Parathyroid adenoma (tissue), 2 donors: ENCODE results near the gene ECE1.

Experiments
- H2AFZ ChIP-seq: fragments of 300-600 bp; sonication (generic); one replicate; pipeline ENCODE4 v1.7.0; 2017; ENCODE audit warnings: antibody characterized with exemption, mild to moderate bottlenecking
- H3K27ac ChIP-seq: fragments of 300-600 bp; sonication (generic); one replicate; pipeline ENCODE4 v1.7.0; 2017
- H3K27me3 ChIP-seq: fragments of 300-600 bp; sonication (generic); one replicate; pipeline ENCODE4 v1.7.0; 2017; ENCODE audit warnings: low read length; ENCODE audit not compliant: control insufficient read depth, insufficient read depth
- H3K36me3 ChIP-seq: fragments of 300-600 bp; sonication (generic); one replicate; pipeline ENCODE4 v1.7.0; 2017; ENCODE audit warnings: low read length; ENCODE audit not compliant: control insufficient read depth, insufficient read depth
- H3K4me1 ChIP-seq: fragments of 300-600 bp; sonication (generic); one replicate; pipeline ENCODE4 v1.7.0; 2017; ENCODE audit warnings: control low read depth
- H3K4me2 ChIP-seq: fragments of 300-600 bp; sonication (generic); one replicate; pipeline ENCODE4 v1.7.0; 2017; ENCODE audit warnings: low read length
- H3K4me3 ChIP-seq: fragments of 300-600 bp; sonication (generic); one replicate; pipeline ENCODE4 v1.7.0; 2017; ENCODE audit warnings: low read depth, low read length
- H3K79me2 ChIP-seq: fragments of 300-600 bp; sonication (generic); one replicate; pipeline ENCODE4 v1.7.0; 2017; ENCODE audit warnings: control low read depth
- H3K9ac ChIP-seq: fragments of 300-600 bp; sonication (generic); one replicate; pipeline ENCODE4 v1.7.0; 2017; ENCODE audit warnings: mild to moderate bottlenecking
- H3K9me3 ChIP-seq: fragments of 300-600 bp; sonication (generic); one replicate; pipeline ENCODE4 v1.7.0; 2017; ENCODE audit warnings: low read length; ENCODE audit not compliant: control insufficient read depth
- TF ChIP-seq, protein P1 (sequence below): fragments of 300-600 bp; sonication (generic); IDR thresholded peaks from one replicate; pipeline ENCODE4 v1.7.0; 2017; ENCODE audit warnings: antibody characterized with exemption, mild to moderate bottlenecking
- donor health status: primary hyperparathyroidism.

Gene ECE1

DNA sequence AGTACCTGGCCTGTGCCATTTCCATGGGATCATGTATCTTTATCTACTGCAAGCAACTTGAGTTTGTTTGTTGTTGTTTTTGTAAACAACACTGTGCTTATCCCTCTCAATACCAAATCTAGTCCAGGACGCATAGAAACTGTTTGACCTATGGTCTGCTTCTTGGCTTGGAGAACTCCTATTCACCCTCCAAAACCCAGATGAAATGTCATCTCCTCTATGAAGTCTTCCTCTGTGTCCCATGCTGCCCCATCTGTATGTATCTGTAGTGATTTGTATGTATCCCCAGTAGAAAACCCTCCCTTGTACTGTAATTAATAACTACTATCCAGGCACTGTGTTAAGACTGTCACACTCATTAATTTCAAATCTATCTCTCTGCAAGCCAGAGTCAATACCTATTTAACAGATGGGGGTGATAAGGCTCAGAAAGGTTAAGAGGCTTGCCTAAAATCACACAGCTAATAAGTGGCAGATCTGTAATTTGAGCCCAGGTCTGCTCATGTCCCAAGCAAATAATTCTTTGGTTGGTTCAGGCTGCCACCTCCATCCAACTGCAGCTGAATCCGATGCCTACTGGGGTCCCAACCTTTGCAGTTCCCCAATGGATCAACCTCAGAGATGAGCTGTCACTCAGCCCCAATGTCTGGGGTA, 24.6 kb upstream of the ECE1 start:
- Histone ChIP-seq H3K9me3 (no peaks in the 10 kb centered on the region), H3K27me3 (no peaks in the 10 kb centered on the region), H3K9ac (no peak overlapping the region), H3K79me2 (peaks cover 46% of the 10 kb centered on the region), H3K4me2 (no peak overlapping the region), H3K4me3 (no peak overlapping the region), H2AFZ (no peak overlapping the region), H3K36me3 (no peaks in the 10 kb centered on the region), H3K4me1 (peaks cover 12% of the 10 kb centered on the region), H3K27ac (no peak overlapping the region)
- TF ChIP-seq, protein P1, sequence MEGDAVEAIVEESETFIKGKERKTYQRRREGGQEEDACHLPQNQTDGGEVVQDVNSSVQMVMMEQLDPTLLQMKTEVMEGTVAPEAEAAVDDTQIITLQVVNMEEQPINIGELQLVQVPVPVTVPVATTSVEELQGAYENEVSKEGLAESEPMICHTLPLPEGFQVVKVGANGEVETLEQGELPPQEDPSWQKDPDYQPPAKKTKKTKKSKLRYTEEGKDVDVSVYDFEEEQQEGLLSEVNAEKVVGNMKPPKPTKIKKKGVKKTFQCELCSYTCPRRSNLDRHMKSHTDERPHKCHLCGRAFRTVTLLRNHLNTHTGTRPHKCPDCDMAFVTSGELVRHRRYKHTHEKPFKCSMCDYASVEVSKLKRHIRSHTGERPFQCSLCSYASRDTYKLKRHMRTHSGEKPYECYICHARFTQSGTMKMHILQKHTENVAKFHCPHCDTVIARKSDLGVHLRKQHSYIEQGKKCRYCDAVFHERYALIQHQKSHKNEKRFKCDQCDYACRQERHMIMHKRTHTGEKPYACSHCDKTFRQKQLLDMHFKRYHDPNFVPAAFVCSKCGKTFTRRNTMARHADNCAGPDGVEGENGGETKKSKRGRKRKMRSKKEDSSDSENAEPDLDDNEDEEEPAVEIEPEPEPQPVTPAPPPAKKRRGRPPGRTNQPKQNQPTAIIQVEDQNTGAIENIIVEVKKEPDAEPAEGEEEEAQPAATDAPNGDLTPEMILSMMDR = no peak

DNA sequence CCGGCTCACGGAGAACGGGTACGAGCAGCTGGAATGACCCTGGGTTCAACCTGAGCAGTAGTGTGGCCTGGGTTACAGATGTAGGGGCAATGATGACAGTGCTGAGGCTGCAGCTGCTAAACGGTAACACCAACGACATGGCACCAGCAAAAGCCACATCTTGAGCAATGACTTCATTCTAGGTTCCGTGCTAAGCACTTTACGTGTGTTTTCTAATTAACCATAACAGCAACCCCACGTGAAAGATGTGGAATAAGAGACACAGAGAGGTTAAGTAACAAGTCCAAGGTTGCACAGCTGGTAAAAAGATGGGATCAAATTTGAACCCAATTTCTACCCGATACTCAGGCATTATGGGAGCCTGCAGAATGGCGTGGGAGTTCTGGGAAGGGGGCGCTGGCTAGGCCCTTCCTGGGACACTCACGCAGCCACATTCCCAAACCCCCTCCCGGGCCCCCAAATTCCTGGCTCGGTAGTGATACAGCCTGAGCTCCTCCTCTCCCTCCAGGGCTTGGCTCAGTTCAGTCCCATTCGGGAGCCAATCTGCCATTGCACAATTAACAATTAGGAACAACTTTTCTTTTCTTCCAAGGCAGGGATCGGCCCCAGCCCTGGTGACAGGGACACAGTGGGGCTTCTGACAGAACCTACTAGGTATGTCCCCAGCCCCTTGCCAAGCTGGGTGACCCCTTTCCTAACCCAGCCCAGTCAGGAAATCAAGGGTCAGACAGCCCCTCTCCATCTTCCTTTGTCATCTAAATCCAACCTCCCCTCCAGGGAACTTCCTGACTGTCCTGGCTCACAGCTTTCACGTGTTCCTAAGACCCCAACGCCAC, 23.8 kb upstream of the ECE1 start:
- H3K9ac ChIP-seq = no peak overlapping the region
- TF ChIP-seq, protein P1 = no peak
- H3K4me2 ChIP-seq = no peak overlapping the region
- no peaks in the 10 kb centered on the region for H3K36me3 ChIP-seq
- H3K9me3 ChIP-seq = no peaks in the 10 kb centered on the region
- no peak overlapping the region for H3K27ac ChIP-seq
- no peak overlapping the region for H3K4me3 ChIP-seq
- peaks cover 10% of the 10 kb centered on the region for H3K4me1 ChIP-seq
- no peak overlapping the region for H2AFZ ChIP-seq
- no peaks in the 10 kb centered on the region for H3K27me3 ChIP-seq
- H3K79me2 ChIP-seq = peaks cover 42% of the 10 kb centered on the region

DNA sequence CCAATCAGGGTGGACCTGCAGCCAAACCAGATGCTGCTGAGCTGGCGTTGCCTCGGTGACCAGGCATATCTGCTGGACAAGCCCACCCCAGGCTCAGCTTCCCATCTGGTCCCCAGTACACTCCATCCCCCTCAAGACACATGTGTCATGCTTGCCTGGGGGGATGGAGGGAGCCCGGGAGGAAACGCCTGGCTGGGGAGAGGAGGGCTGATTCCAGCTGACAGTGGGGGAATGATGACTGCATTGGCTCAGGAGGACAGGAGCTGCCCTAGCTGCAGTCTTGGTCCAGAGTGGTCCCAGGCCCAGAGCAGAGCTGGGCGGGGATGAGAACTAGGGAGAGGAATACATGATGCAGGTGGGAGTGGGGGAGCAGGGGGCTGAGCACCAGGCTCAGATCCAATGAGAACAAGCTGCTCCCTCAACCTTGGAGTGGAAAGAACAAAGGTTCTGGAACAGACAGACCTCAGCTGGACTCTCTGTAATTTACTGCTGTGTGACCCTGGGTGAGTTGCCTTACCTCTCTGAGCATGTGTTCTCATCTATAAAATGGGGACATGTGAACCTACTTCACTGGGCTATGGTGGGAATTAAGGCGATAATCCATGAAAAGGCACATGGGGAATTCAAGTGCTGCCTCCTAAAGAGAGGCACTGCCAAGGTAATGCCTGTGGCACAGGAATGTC, 23.1 kb upstream of the ECE1 start:
- Histone ChIP-seq H3K4me3 (no peak overlapping the region), H3K27me3 (no peaks in the 10 kb centered on the region), H3K4me1 (peaks cover 7% of the 10 kb centered on the region), H3K36me3 (no peaks in the 10 kb centered on the region), H3K9ac (no peak overlapping the region), H3K9me3 (no peaks in the 10 kb centered on the region), H3K79me2 (peaks cover 39% of the 10 kb centered on the region), H2AFZ (no peak overlapping the region), H3K27ac (no peak overlapping the region), H3K4me2 (no peak overlapping the region)
- TF ChIP-seq, protein P1 = no peak

DNA sequence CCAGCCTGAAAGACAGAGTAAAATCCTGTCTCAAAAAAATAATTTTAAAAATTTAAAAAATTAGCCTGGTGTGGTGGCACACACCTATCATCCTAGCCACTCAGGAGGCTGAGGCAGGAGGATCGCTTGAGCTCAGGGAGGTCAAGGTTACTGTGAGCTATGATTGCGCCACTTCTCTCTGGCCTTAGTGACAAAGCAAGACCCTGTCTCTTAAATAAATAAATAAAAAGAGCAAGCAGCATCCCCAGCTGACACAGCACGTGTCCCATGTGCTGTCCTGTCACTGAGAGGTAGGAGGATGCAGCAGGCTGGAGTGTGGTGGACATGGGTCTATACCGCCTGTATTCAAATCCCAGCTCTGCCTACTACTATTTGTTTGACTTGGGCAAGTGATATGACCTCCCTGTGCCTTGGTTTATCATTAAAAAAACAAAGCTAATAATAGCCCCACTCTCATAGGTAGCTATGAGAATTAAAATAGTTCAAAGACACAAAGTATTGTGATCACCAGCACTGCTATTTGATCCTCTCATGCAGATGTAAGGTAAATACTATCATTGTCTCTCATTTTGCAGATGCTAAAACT, 22.2 kb upstream of the ECE1 start:
- Histone ChIP-seq H3K79me2 (peaks cover 35% of the 10 kb centered on the region), H3K9ac (no peak overlapping the region), H3K9me3 (no peaks in the 10 kb centered on the region), H3K4me3 (no peak overlapping the region), H3K4me1 (peaks cover 5% of the 10 kb centered on the region), H3K27ac (no peak overlapping the region), H3K4me2 (no peak overlapping the region), H3K27me3 (no peaks in the 10 kb centered on the region), H3K36me3 (no peaks in the 10 kb centered on the region), H2AFZ (no peak overlapping the region)
- TF ChIP-seq, protein P1 = no peak
